ENCODE results near the gene CEP135.
"Not testable (repeated sequence)": the region's sequence is repeated elsewhere in the genome, so short reads cannot be mapped to it uniquely, and the experiment has no call there.

CEP135 gene

GRCh38 chr4:55959655-55960054 is 10.9 kb downstream of the CEP135 start:
- Histone ChIP-seq H3K9me3 (ENCODE audit: severe bottlenecking) (no peaks in the 10 kb centered on the region), H3K36me3 (peaks cover 24% of the 10 kb centered on the region), H3K4me3 (ENCODE audit: low read depth, low read length) (no peak overlapping the region), H3K27ac (no peak overlapping the region), H3K27me3 (ENCODE audit: insufficient read depth, low read depth, severe bottlenecking) (no peaks in the 10 kb centered on the region)
- no peak for DNase-seq
- TF ChIP-seq CTCF (IDR thresholded peaks at IDR 0.05; ENCODE audit: low read depth, low read length): no peak

GRCh38 chr4:55964046-55964445 is 15.3 kb downstream of the CEP135 start:
- H3K9me3 ChIP-seq (ENCODE audit: severe bottlenecking): no peaks in the 10 kb centered on the region
- H3K36me3 ChIP-seq: peaks cover 3% of the 10 kb centered on the region; the same call in 1 of the 2 replicates
- no peak overlapping the region for H3K4me3 ChIP-seq (ENCODE audit: low read depth, low read length)
- H3K27me3 ChIP-seq (ENCODE audit: insufficient read depth, low read depth, severe bottlenecking): no peaks in the 10 kb centered on the region
- no peak overlapping the region for H3K27ac ChIP-seq
- DNase-seq: no peak
- TF ChIP-seq CTCF (IDR thresholded peaks at IDR 0.05; ENCODE audit: low read depth, low read length): no peak

- no peak overlapping the region for H3K27ac ChIP-seq
- no peaks in the 10 kb centered on the region for H3K27me3 ChIP-seq (ENCODE audit: insufficient read depth, low read depth, severe bottlenecking)
- H3K9me3 ChIP-seq (ENCODE audit: severe bottlenecking): no peaks in the 10 kb centered on the region
- H3K4me3 ChIP-seq (ENCODE audit: low read depth, low read length): no peak overlapping the region
- H3K36me3 ChIP-seq: 0 out of 2 replicates have a peak, but pooled peaks cover 3% of the 10 kb centered on the region
- DNase-seq: no peak
- TF ChIP-seq CTCF (IDR thresholded peaks at IDR 0.05; ENCODE audit: low read depth, low read length): no peak
These were observed 16.8 kb downstream of the CEP135 start for GRCh38 chr4:55965585-55965984.

- H3K27ac ChIP-seq; H3K9me3 ChIP-seq (ENCODE audit: severe bottlenecking); H3K27me3 ChIP-seq (ENCODE audit: insufficient read depth, low read depth, severe bottlenecking); DNase-seq; H3K4me3 ChIP-seq (ENCODE audit: low read depth, low read length); H3K36me3 ChIP-seq: not testable (repeated sequence)
These were observed 17.6 kb downstream of the CEP135 start for GRCh38 chr4:55966324-55966723.

- no peak for DNase-seq
- Histone ChIP-seq H3K4me3 (ENCODE audit: low read depth, low read length) (no peak overlapping the region), H3K27ac (no peak overlapping the region), H3K27me3 (ENCODE audit: insufficient read depth, low read depth, severe bottlenecking) (no peaks in the 10 kb centered on the region), H3K9me3 (ENCODE audit: severe bottlenecking) (no peaks in the 10 kb centered on the region), H3K36me3 (peaks cover 5% of the 10 kb centered on the region; the same call in 1 of the 2 replicates)
- no peak for TF ChIP-seq CTCF (IDR thresholded peaks at IDR 0.05; ENCODE audit: low read depth, low read length)
These were observed 18.6 kb downstream of the CEP135 start for GRCh38 chr4:55967376-55967775.

- Histone ChIP-seq H3K36me3 (peaks cover 2% of the 10 kb centered on the region; the same call in 1 of the 2 replicates), H3K9me3 (ENCODE audit: severe bottlenecking) (no peaks in the 10 kb centered on the region), H3K27me3 (ENCODE audit: insufficient read depth, low read depth, severe bottlenecking) (no peaks in the 10 kb centered on the region), H3K4me3 (ENCODE audit: low read depth, low read length) (no peak overlapping the region), H3K27ac (no peak overlapping the region)
- no peak for DNase-seq
- no peak for TF ChIP-seq CTCF (IDR thresholded peaks at IDR 0.05; ENCODE audit: low read depth, low read length)
These were observed 24.9 kb downstream of the CEP135 start for GRCh38 chr4:55973650-55974049.

Measured in WERI-Rb-1 (cell line).